Esophagus muscularis mucosa (tissue), 4 donors: ENCODE data around the gene LHX5. TPM values are rescaled to one million over a fixed set of nuclear protein-coding genes. Genes with fewer than 3 reads are reported as not detected.

Source experiments
- DNase-seq: peaks from one replicate; pipeline ENCODE4 v3.0.0-alpha.2; 2017; ENCODE audit errors: extremely low spot score
- H3K27ac ChIP-seq, 4 donors: fragments of 200-600 bp; sonication (generic); replicated peaks in 1 of 4; 1 replicate in 3 of 4; 2 replicates in 1 of 4; pipeline ENCODE4 v1.5.1; 2016 to 2019; ENCODE audit warnings: mild to moderate bottlenecking in 1 of 4
- H3K27me3 ChIP-seq, 4 donors: fragments of 200-600 bp; sonication (generic); one replicate each; pipeline versions ENCODE4 v1.5.1 to v1.6.0; 2016 to 2019
- H3K36me3 ChIP-seq, 4 donors: fragments of 200-600 bp; sonication (generic); one replicate each; pipeline ENCODE4 v1.5.1; 2016 to 2019
- H3K4me1 ChIP-seq, 4 donors: fragments of 200-600 bp; sonication (generic); one replicate each; pipeline ENCODE4 v1.5.1; 2016 to 2019
- H3K4me3 ChIP-seq, 4 donors: fragments of 200-600 bp; sonication (generic); 1 replicate in 2 of 4; 2 replicates in 2 of 4; pipeline ENCODE4 v1.5.1; 2016 to 2019; ENCODE audit warnings: mild to moderate bottlenecking in 4 of 4, moderate library complexity in 1 of 4
- H3K9me3 ChIP-seq, 4 donors: fragments of 200-600 bp; sonication (generic); 1 replicate in 3 of 4; 2 replicates in 1 of 4; pipeline ENCODE4 v1.5.1; 2016 to 2019
- CTCF ChIP-seq, 3 experiments: fragments of 200-600 bp in 2 of 3; fragments of 450-650 bp in 1 of 3; sonication (generic) in 2 of 3; IDR thresholded peaks; one replicate each; pipeline ENCODE4 v1.5.1; 2017 to 2019; ENCODE audit warnings: antibody characterized with exemption in 3 of 3, mild to moderate bottlenecking in 2 of 3, moderate library complexity in 1 of 3
- EP300 ChIP-seq: sonication (generic); formaldehyde crosslinking; IDR thresholded peaks from one replicate; pipeline ENCODE4 v1.6.1; 2017; ENCODE audit warnings: antibody characterized with exemption
- POLR2A ChIP-seq: fragments of 450-650 bp; IDR thresholded peaks from one replicate; pipeline ENCODE4 v1.6.1; 2017; ENCODE audit warnings: antibody characterized with exemption, moderate library complexity, mild to moderate bottlenecking, low read depth
- POLR2AphosphoS5 ChIP-seq, 2 donors: sonication (generic); formaldehyde crosslinking; IDR thresholded peaks; one replicate each; pipeline ENCODE4 v1.6.1; 2017; ENCODE audit warnings: antibody characterized with exemption in 2 of 2
- WGBS: methylation state at CpG from one replicate; pipeline ENCODE4 v1.1.5; 2018; 5-methylcytosine and 5-hydroxymethylcytosine counted together
- intact Hi-C: fragments of 100-400 bp; cut with DNase I; formaldehyde crosslinking; loops from one replicate; pipeline ENCODE4 v1.15.1; 2023
- total RNA-seq, 4 donors: library from RNA; depleted of rRNA; stranded (reverse); fragments of >200 nt; gene quantifications; one replicate each; pipeline versions ENCODE4 v1.1.0 to v1.2.1, GENCODE V29; 2016

The LHX5 gene
- total RNA-seq, 4 donors from 2014 or later, result not detected

DNA sequence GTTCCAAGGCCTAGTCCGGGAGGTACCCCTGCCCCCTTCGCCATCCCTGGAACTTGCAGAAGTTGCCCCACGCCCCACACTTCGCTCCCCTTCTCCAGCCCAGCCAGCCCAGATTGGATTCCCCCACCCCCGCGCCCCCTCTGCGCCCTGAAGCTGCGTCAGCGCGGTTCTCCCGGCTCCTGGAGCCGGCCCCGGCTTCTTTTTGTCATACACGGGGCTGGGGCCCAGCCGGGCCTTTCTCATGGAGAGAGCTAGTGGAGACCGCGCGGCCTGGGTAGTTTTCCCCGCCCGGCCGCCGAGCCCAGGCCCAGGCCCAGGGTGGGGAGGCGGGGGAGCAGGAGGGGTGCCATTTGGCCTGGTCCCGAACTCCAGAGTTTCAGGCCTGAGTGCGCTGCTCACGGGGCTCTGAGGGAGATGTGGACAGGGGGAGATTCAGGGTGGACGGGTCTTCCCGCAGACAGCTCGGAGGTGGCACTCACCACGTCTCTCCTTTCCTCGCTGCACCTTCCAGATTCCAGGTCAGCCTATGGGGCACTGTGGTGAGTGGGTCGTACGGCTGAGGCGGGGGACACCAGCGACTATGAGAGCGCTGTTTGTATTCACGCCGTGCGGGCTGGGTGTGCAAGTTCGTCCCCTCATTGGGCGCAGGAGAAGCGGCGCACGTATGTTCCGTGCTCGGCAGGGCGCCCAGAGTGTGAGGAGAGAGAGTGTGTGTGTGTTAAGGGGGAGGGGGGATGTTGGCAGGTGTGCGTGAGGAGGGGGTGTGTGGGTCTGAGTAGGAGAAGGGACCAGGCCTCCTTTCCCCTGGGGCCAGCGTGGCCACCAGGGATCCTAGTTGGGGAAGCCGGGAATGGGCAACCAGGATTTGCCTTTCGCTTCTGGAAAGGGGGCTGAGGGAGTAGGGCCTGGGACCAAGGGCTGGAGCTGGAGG is 785 bp upstream of the LHX5 start:
- Histone ChIP-seq H3K4me1 (peaks cover 4 to 30% (median 14%) of the 10 kb centered on the region in 4 donors), H3K9me3 (no peaks in the 10 kb centered on the region), H3K4me3 (no peak overlapping the region), H3K36me3 (no peaks in the 10 kb centered on the region), H3K27me3 (peaks cover 0 to 100% (median 64%) of the 10 kb centered on the region in 4 donors), H3K27ac (no peak overlapping the region)
- no peak for DNase-seq
- no peak for TF ChIP-seq CTCF (IDR thresholded peaks at IDR 0.05)
- no peak for TF ChIP-seq EP300
- no peak for TF ChIP-seq POLR2A
- no peak for TF ChIP-seq POLR2AphosphoS5 (IDR thresholded peaks at IDR 0.05)
- intact Hi-C loops, result no loop called here
- 2% methylated on average over 41 of the region's 51 CpGs for WGBS

GRCh38 chr12:113470871-113471618 is 626 bp downstream of the LHX5 start:
- no peak overlapping the region for H3K4me3 ChIP-seq
- H3K36me3 ChIP-seq, result no peaks in the 10 kb centered on the region
- no peaks in the 10 kb centered on the region for H3K9me3 ChIP-seq
- 0% methylated on average over 35 of the region's 53 CpGs for WGBS
- no peak for DNase-seq
- H3K27ac ChIP-seq, result no peak overlapping the region
- H3K27me3 ChIP-seq, result peaks cover 0 to 100% (median 68%) of the 10 kb centered on the region in 4 donors
- no peak for TF ChIP-seq POLR2AphosphoS5 (IDR thresholded peaks at IDR 0.05)
- no peak for TF ChIP-seq EP300
- TF ChIP-seq POLR2A, result no peak
- TF ChIP-seq CTCF (IDR thresholded peaks at IDR 0.05), result no peak
- H3K4me1 ChIP-seq, result peaks cover 4 to 44% (median 22%) of the 10 kb centered on the region in 4 donors
- intact Hi-C loops, result no loop called here

DNA sequence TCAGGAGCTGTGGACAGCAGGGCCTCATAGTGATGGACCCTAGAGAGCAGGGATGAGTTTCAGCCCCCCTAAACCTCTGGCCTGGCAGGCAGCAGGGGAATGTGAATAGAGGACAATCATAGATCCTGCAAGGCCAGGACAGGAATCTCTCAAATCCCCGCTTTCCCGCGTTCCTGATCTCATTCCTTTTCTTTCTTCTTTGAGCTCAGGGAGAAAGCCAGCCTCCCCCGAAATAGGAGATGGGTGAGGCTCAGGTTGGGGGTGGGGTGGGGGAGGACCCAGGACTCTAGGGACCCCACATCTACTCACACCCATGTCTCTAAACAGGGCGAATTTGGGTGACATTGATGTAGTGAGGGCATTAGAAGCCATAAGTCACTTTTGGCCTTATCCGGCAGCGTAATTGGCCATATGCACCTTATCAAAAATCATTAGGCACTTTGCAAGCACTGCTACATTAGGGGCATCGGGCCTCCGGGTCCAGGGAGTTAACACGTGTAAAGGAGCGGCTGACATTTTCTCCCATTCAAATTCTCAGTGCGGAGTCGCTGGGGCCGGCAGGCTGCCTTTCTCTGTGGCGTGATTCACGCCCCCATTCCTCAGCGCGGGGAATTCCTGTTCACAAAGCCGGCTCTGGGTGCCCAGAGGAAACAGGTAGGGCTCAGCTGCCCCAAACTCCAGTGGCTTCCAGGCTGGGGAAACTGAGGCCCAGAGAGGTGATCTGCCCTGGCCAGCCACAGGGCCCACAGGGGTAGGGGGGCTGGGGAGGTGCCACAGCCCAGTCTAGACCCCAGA is 1.5 kb downstream of the LHX5 start:
- 1% methylated on average over 19 of the region's 19 CpGs for WGBS
- no peak for DNase-seq
- no peak overlapping the region for H3K27ac ChIP-seq
- no peak overlapping the region for H3K4me3 ChIP-seq
- peaks cover 0 to 100% (median 71%) of the 10 kb centered on the region in 4 donors for H3K27me3 ChIP-seq
- H3K36me3 ChIP-seq, result no peaks in the 10 kb centered on the region
- H3K9me3 ChIP-seq, result no peaks in the 10 kb centered on the region
- peaks cover 10 to 53% (median 29%) of the 10 kb centered on the region in 4 donors for H3K4me1 ChIP-seq
- no peak for TF ChIP-seq EP300
- no peak for TF ChIP-seq POLR2A
- no peak for TF ChIP-seq CTCF (IDR thresholded peaks at IDR 0.05)
- TF ChIP-seq POLR2AphosphoS5 (IDR thresholded peaks at IDR 0.05), result no peak
- intact Hi-C loops, result loop anchor here (10.0 kb wide), 1 partner anchor 445 kb away; no protein-coding TSS in a partner anchor

- intact Hi-C loops, result loop anchor here (10.0 kb wide), 1 partner anchor 445 kb away; no protein-coding TSS in a partner anchor
- DNase-seq, result no peak
- Histone ChIP-seq H3K27ac (no peak overlapping the region), H3K36me3 (no peaks in the 10 kb centered on the region), H3K4me1 (peaks cover 18 to 61% (median 37%) of the 10 kb centered on the region in 4 donors), H3K4me3 (no peak overlapping the region), H3K27me3 (peaks cover under 1 to 100% (median 72%) of the 10 kb centered on the region in 4 donors), H3K9me3 (no peaks in the 10 kb centered on the region)
- WGBS, result 8% methylated on average over 16 of the region's 17 CpGs
- TF ChIP-seq EP300 (no peak), POLR2AphosphoS5 (IDR thresholded peaks at IDR 0.05) (no peak), CTCF (IDR thresholded peaks at IDR 0.05) (no peak), POLR2A (no peak)
These were observed 2.3 kb downstream of the LHX5 start for GRCh38 chr12:113469224-113469948.
